ENCODE data around the gene DIO2. TPM values are rescaled to one million over a fixed set of nuclear protein-coding genes. Genes with fewer than 3 reads are reported as not detected.
A peak's percentile ranks its signal among the peaks of the same experiment; 100 is the strongest.

The DIO2 gene
- total RNA-seq, 1 experiment from 2014 or later = 4.9 TPM

DNA sequence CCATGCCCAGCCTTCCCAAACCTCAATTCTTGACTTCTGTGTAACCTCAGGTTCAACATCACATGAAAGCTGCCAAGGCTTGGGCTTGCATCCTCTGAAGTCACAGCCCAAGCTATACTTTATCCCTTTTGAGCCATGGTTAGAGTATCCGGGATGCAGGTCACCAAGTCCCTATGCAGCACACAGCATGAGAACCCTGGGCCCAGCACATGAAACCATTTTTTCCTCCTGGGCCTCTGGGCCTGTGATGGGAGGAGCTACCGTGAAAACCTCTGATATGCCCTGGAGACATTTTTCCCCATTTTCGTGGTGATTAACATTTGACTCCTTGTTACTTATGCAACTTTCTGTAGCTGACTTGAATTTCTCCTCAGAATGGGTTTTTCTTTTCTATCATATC lies 25.8 kb upstream of the DIO2 start:
- Histone ChIP-seq H3K36me3 (ENCODE audit: control insufficient read depth, insufficient read depth, low read length) (no peaks in the 10 kb centered on the region), H3K4me3 (ENCODE audit: low read depth, low read length) (no peak overlapping the region), H3K9me3 (peaks cover 9% of the 10 kb centered on the region; the same call in 1 of the 2 replicates), H3K4me1 (no peaks in the 10 kb centered on the region), H3K27me3 (replicated peaks; ENCODE audit: control insufficient read depth, insufficient read depth, low read length) (no peaks in the 10 kb centered on the region)
- H3K36me3 Mint-ChIP-seq (ENCODE audit: insufficient read depth, unreplicated experiment) = peaks cover 6% of the 10 kb centered on the region
- ChIA-PET CTCF (no interaction called here), POLR2A (no interaction called here)
- H3K4me1 Mint-ChIP-seq (ENCODE audit: low read depth, unreplicated experiment) = no peaks in the 10 kb centered on the region
- no TSS peak for BruUV-seq (replicated peaks)
- H3K27me3 Mint-ChIP-seq (ENCODE audit: insufficient read depth, unreplicated experiment) = no peaks in the 10 kb centered on the region
- H3K27ac Mint-ChIP-seq (ENCODE audit: unreplicated experiment) = no peak overlapping the region
- peaks cover 50% of the 10 kb centered on the region for H3K9me3 Mint-ChIP-seq (ENCODE audit: unreplicated experiment)
- H3K4me3 Mint-ChIP-seq (ENCODE audit: unreplicated experiment) = no peak overlapping the region
- intact Hi-C loops (cut with micrococcal nuclease; ENCODE audit: unreplicated experiment) = no loop called here
- DNase-seq = peak in 1 of 2 experiments; percentile 7
- no peak for TF ChIP-seq CTCF (IDR thresholded peaks at IDR 0.05; ENCODE audit: insufficient read depth in 1 of 2, low read depth in 1 of 2, low read length in 1 of 2, severe bottlenecking in 1 of 2, unreplicated experiment in 1 of 2)

DNA sequence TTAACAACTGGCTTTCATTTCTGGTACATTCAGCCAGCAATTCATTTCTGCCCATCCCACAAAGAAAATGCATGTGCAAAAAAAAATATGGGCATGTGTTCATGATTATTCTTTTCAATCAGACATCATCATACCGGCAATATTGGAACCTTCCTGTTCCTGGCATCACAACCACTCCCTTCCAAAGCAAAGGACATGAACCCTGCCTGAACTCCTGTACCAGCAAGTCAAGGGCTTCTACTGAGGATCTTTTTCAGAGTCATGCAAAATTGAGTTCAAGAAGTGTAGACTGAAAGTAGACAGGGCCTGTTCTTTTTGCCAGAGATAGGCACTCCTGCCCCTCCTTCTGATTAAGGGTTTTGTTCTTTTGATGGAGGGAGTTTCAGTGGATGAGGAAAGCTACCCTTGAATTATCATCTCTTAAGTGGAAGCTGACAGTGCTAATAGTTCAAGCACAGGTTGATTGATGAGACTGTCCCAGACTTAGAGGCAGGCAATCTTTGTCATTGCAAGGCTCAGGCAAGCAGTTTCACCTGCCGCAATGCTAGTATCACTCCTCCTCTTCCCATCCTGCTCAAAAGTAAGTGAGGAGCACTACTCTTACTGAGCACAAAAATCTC lies 22.3 kb upstream of the DIO2 start:
- Histone ChIP-seq H3K4me3 (ENCODE audit: low read depth, low read length) (no peak overlapping the region), H3K27me3 (replicated peaks; ENCODE audit: control insufficient read depth, insufficient read depth, low read length) (no peaks in the 10 kb centered on the region), H3K4me1 (no peaks in the 10 kb centered on the region), H3K9me3 (peaks cover 9% of the 10 kb centered on the region; the same call in 1 of the 2 replicates), H3K36me3 (ENCODE audit: control insufficient read depth, insufficient read depth, low read length) (no peaks in the 10 kb centered on the region)
- Mint-ChIP-seq H3K27ac (ENCODE audit: unreplicated experiment) (no peak overlapping the region), H3K4me1 (ENCODE audit: low read depth, unreplicated experiment) (no peaks in the 10 kb centered on the region), H3K27me3 (ENCODE audit: insufficient read depth, unreplicated experiment) (no peaks in the 10 kb centered on the region), H3K36me3 (ENCODE audit: insufficient read depth, unreplicated experiment) (peaks cover 6% of the 10 kb centered on the region), H3K9me3 (ENCODE audit: unreplicated experiment) (peaks cover 48% of the 10 kb centered on the region), H3K4me3 (ENCODE audit: unreplicated experiment) (no peak overlapping the region)
- no peak for DNase-seq
- ChIA-PET CTCF (no interaction called here), POLR2A (no interaction called here)
- intact Hi-C loops (cut with micrococcal nuclease; ENCODE audit: unreplicated experiment) = no loop called here
- BruUV-seq (replicated peaks) = no TSS peak
- no peak for TF ChIP-seq CTCF (IDR thresholded peaks at IDR 0.05; ENCODE audit: insufficient read depth in 1 of 2, low read depth in 1 of 2, low read length in 1 of 2, severe bottlenecking in 1 of 2, unreplicated experiment in 1 of 2)

GRCh38 chr14:80231702-80232101 lies 20.4 kb upstream of the DIO2 start:
- Histone ChIP-seq H3K36me3 (ENCODE audit: control insufficient read depth, insufficient read depth, low read length) (no peaks in the 10 kb centered on the region), H3K4me3 (ENCODE audit: low read depth, low read length) (no peak overlapping the region), H3K9me3 (peaks cover under 1% of the 10 kb centered on the region; the same call in 1 of the 2 replicates), H3K4me1 (no peaks in the 10 kb centered on the region), H3K27me3 (replicated peaks; ENCODE audit: control insufficient read depth, insufficient read depth, low read length) (no peaks in the 10 kb centered on the region)
- Mint-ChIP-seq H3K36me3 (ENCODE audit: insufficient read depth, unreplicated experiment) (peaks cover 6% of the 10 kb centered on the region), H3K27me3 (ENCODE audit: insufficient read depth, unreplicated experiment) (no peaks in the 10 kb centered on the region), H3K27ac (ENCODE audit: unreplicated experiment) (no peak overlapping the region), H3K4me3 (ENCODE audit: unreplicated experiment) (no peak overlapping the region), H3K9me3 (ENCODE audit: unreplicated experiment) (peaks cover 39% of the 10 kb centered on the region), H3K4me1 (ENCODE audit: low read depth, unreplicated experiment) (no peaks in the 10 kb centered on the region)
- intact Hi-C loops (cut with micrococcal nuclease; ENCODE audit: unreplicated experiment) = no loop called here
- no peak for DNase-seq
- TF ChIP-seq CTCF (IDR thresholded peaks at IDR 0.05; ENCODE audit: insufficient read depth in 1 of 2, low read depth in 1 of 2, low read length in 1 of 2, severe bottlenecking in 1 of 2, unreplicated experiment in 1 of 2) = no peak
- CTCF ChIA-PET = no interaction called here
- POLR2A ChIA-PET = no interaction called here
- no TSS peak for BruUV-seq (replicated peaks)
